HEK293 (cell line): ENCODE data around the gene FAM124A.

Experiments used
- CTCF ChIA-PET: fragments of 350-600 bp; formaldehyde crosslinking; extraction: SDS; loops from one replicate; lab custom pipeline; 2021; ENCODE audit warnings: antibody characterized with exemption; lab: Yijun Ruan, JAX
- POLR2A ChIA-PET: fragments of 300-600 bp; formaldehyde crosslinking; extraction: SDS; loops from one replicate; lab custom pipeline; 2020; ENCODE audit warnings: antibody characterized with exemption, inconsistent platforms; lab: Yijun Ruan, JAX
- H3K27ac ChIP-seq: fragments of 200-500 bp; sonication (Bioruptor generic); 2 replicates; pipeline ENCODE4 v1.5.1; 2014; ENCODE audit warnings: low read depth, low read length, control low read depth, inconsistent platforms; ENCODE audit errors: extremely low read depth
- H3K36me3 ChIP-seq, 2 experiments: fragments of 200-500 bp in 1 of 2; sonication (Bioruptor generic) in 1 of 2; 1 replicate in 1 of 2; 2 replicates in 1 of 2; pipeline ENCODE4 v1.5.1; 2014 to 2017; ENCODE audit warnings: inconsistent platforms in 2 of 2, low read length in 2 of 2; ENCODE audit not compliant: control insufficient read depth in 2 of 2, insufficient read depth in 1 of 2
- H3K4me1 ChIP-seq: fragments of 200-500 bp; sonication (Bioruptor generic); 2 replicates; pipeline ENCODE4 v1.5.1; 2014; ENCODE audit warnings: mild to moderate bottlenecking, low read length, inconsistent platforms; ENCODE audit not compliant: control insufficient read depth, insufficient read depth
- H3K4me3 ChIP-seq: 2 replicates; pipeline ENCODE4 v1.5.1; 2011; ENCODE audit warnings: low read depth, mild to moderate bottlenecking, control low read depth, low read length, moderate library complexity
- H3K9me3 ChIP-seq: fragments of 200-500 bp; sonication (Bioruptor generic); 2 replicates; pipeline ENCODE4 v1.5.1; 2014; ENCODE audit warnings: low read depth, low read length, inconsistent platforms; ENCODE audit not compliant: control insufficient read depth, insufficient read depth
- BCL11B ChIP-seq: fragments of 450-650 bp; formaldehyde crosslinking; IDR thresholded peaks from 2 replicates; pipeline ENCODE4 v1.5.1; 2016; ENCODE audit warnings: low read depth, missing biosample characterization, missing genetic modification characterization
- HOXC10 ChIP-seq: sonication (generic); formaldehyde crosslinking; IDR thresholded peaks from 2 replicates; pipeline ENCODE4 v1.8.1; 2023; ENCODE audit warnings: mild to moderate bottlenecking, missing genetic modification reagents
- KLF1 ChIP-seq: fragments of 450-650 bp; formaldehyde crosslinking; IDR thresholded peaks from 2 replicates; pipeline ENCODE4 v1.5.1; 2016; ENCODE audit warnings: missing biosample characterization, missing genetic modification characterization
- MEIS1 ChIP-seq: sonication (generic); formaldehyde crosslinking; IDR thresholded peaks from 2 replicates; pipeline ENCODE4 v1.8.1; 2022; ENCODE audit warnings: missing genetic modification reagents, mild to moderate bottlenecking, borderline replicate concordance
- PRDM4 ChIP-seq: fragments of 450-650 bp; formaldehyde crosslinking; IDR thresholded peaks from 2 replicates; pipeline ENCODE4 v1.5.1; 2017; ENCODE audit warnings: missing biosample characterization, missing genetic modification characterization
- RBAK ChIP-seq: fragments of 450-650 bp; formaldehyde crosslinking; IDR thresholded peaks from 2 replicates; pipeline ENCODE4 v1.5.1; 2016; ENCODE audit warnings: missing biosample characterization, missing genetic modification characterization
- ZBTB21 ChIP-seq: fragments of 450-650 bp; formaldehyde crosslinking; IDR thresholded peaks from 2 replicates; pipeline ENCODE4 v1.5.1; 2017; ENCODE audit warnings: missing biosample characterization, missing genetic modification characterization
- ZFP37 ChIP-seq: fragments of 450-650 bp; formaldehyde crosslinking; IDR thresholded peaks from 2 replicates; pipeline ENCODE4 v1.5.1; 2016; ENCODE audit warnings: missing biosample characterization, missing genetic modification characterization
- ZFP41 ChIP-seq: fragments of 450-650 bp; formaldehyde crosslinking; IDR thresholded peaks from 2 replicates; pipeline ENCODE4 v1.5.1; 2016; ENCODE audit warnings: missing biosample characterization, missing genetic modification characterization, borderline replicate concordance
- ZNF132 ChIP-seq: fragments of 450-650 bp; formaldehyde crosslinking; IDR thresholded peaks from 2 replicates; pipeline ENCODE4 v1.5.1; 2017; ENCODE audit warnings: missing biosample characterization, missing genetic modification characterization, borderline replicate concordance
- ZNF16 ChIP-seq: fragments of 450-650 bp; formaldehyde crosslinking; IDR thresholded peaks from 2 replicates; pipeline ENCODE4 v1.5.1; 2016; ENCODE audit warnings: low read depth, missing biosample characterization, missing genetic modification characterization
- ZNF174 ChIP-seq: fragments of 450-650 bp; formaldehyde crosslinking; IDR thresholded peaks from 2 replicates; pipeline ENCODE4 v1.5.0; 2017; ENCODE audit warnings: missing biosample characterization, mild to moderate bottlenecking, missing genetic modification characterization
- ZNF214 ChIP-seq: fragments of 450-650 bp; formaldehyde crosslinking; IDR thresholded peaks from 2 replicates; pipeline ENCODE4 v1.5.1; 2017; ENCODE audit warnings: missing biosample characterization, mild to moderate bottlenecking, missing genetic modification characterization, borderline replicate concordance
- ZNF248 ChIP-seq: fragments of 450-650 bp; formaldehyde crosslinking; IDR thresholded peaks from 2 replicates; pipeline ENCODE4 v1.5.1; 2017; ENCODE audit warnings: missing biosample characterization, missing genetic modification characterization
- ZNF292 ChIP-seq: fragments of 450-650 bp; formaldehyde crosslinking; IDR thresholded peaks from 2 replicates; pipeline ENCODE4 v1.5.1; 2016; ENCODE audit warnings: low read depth, missing biosample characterization, missing genetic modification characterization, borderline replicate concordance
- ZNF335 ChIP-seq: fragments of 450-650 bp; formaldehyde crosslinking; conservative IDR thresholded peaks from 2 replicates; pipeline ENCODE4 v1.5.1; 2016; ENCODE audit warnings: missing biosample characterization, missing genetic modification characterization
- ZNF37A ChIP-seq: fragments of 450-650 bp; IDR thresholded peaks from 2 replicates; pipeline ENCODE4 v1.5.1; 2018; ENCODE audit warnings: missing biosample characterization, missing genetic modification characterization
- ZNF391 ChIP-seq: fragments of 450-650 bp; formaldehyde crosslinking; IDR thresholded peaks from 2 replicates; pipeline ENCODE4 v1.5.1; 2016; ENCODE audit warnings: low read depth, missing biosample characterization, missing genetic modification characterization, borderline replicate concordance
- ZNF473 ChIP-seq: fragments of 450-650 bp; formaldehyde crosslinking; IDR thresholded peaks from 2 replicates; pipeline ENCODE4 v1.5.1; 2017; ENCODE audit warnings: missing biosample characterization, missing genetic modification characterization
- ZNF501 ChIP-seq: fragments of 450-650 bp; formaldehyde crosslinking; IDR thresholded peaks from 2 replicates; pipeline ENCODE4 v1.5.1; 2016; ENCODE audit warnings: missing biosample characterization, missing genetic modification characterization
- ZNF514 ChIP-seq: fragments of 450-650 bp; formaldehyde crosslinking; IDR thresholded peaks from 2 replicates; pipeline ENCODE4 v1.5.1; 2016; ENCODE audit warnings: missing biosample characterization, missing genetic modification characterization
- ZNF624 ChIP-seq: fragments of 450-650 bp; formaldehyde crosslinking; IDR thresholded peaks from 2 replicates; pipeline ENCODE4 v1.5.1; 2017; ENCODE audit warnings: missing biosample characterization, missing genetic modification characterization
- ZNF658 ChIP-seq: fragments of 450-650 bp; formaldehyde crosslinking; IDR thresholded peaks from 2 replicates; pipeline ENCODE4; 2016; ENCODE audit warnings: missing biosample characterization, missing genetic modification characterization
- ZNF692 ChIP-seq: fragments of 450-650 bp; formaldehyde crosslinking; IDR thresholded peaks from 2 replicates; pipeline ENCODE4 v1.5.1; 2016; ENCODE audit warnings: missing biosample characterization, missing genetic modification characterization
- ZSCAN18 ChIP-seq: fragments of 450-650 bp; formaldehyde crosslinking; IDR thresholded peaks from 2 replicates; pipeline ENCODE4 v1.5.1; 2016; ENCODE audit warnings: missing biosample characterization, missing genetic modification characterization
- ZSCAN30 ChIP-seq: fragments of 450-650 bp; IDR thresholded peaks from 2 replicates; pipeline ENCODE4 v1.5.1; 2018; ENCODE audit warnings: missing biosample characterization, mild to moderate bottlenecking, missing genetic modification characterization, moderate library complexity
- TF ChIP-seq, protein P1 (sequence below): fragments of 450-650 bp; formaldehyde crosslinking; IDR thresholded peaks from 2 replicates; pipeline ENCODE4; 2016; ENCODE audit warnings: missing biosample characterization, missing genetic modification characterization
- TF ChIP-seq, protein P2 (sequence below): fragments of 450-650 bp; formaldehyde crosslinking; conservative IDR thresholded peaks from 2 replicates; pipeline ENCODE4 v1.5.1; 2016; ENCODE audit warnings: low read depth, missing biosample characterization, missing genetic modification characterization

The FAM124A gene

GRCh38 chr13:51222686-51223559 lies 725 bp downstream of the FAM124A start:
- ChIA-PET POLR2A (no interaction called here), CTCF (interaction anchor here (0.6 to 2.3 kb wide), 4 partner anchors 17 to 575 kb away, joined by 4 to 14 read pairs (median 4); no protein-coding TSS in a partner anchor)
- Histone ChIP-seq H3K4me1 (no peaks in the 10 kb centered on the region), H3K9me3 (no peaks in the 10 kb centered on the region), H3K36me3 (no peaks in the 10 kb centered on the region), H3K27ac (peak overlapping the region; percentile 58; the same call in 1 of the 2 replicates), H3K4me3 (peak overlapping the region; percentile 72)
- no peak for TF ChIP-seq ZNF248 (tag by site-specific recombination)
- TF ChIP-seq ZNF624 (tag by site-specific recombination): no peak
- no peak for TF ChIP-seq ZNF132 (tag by site-specific recombination)
- TF ChIP-seq ZNF292 (tag by site-specific recombination): no peak
- TF ChIP-seq ZNF37A (tag by site-specific recombination): no peak
- no peak for TF ChIP-seq MEIS1 (CRISPR knock-in tag)
- no peak for TF ChIP-seq ZNF514 (tag by site-specific recombination)
- TF ChIP-seq RBAK (tag by site-specific recombination): no peak
- TF ChIP-seq PRDM4 (tag by site-specific recombination): no peak
- TF ChIP-seq ZNF692 (tag by site-specific recombination): no peak
- no peak for TF ChIP-seq ZNF174 (tag by site-specific recombination)
- TF ChIP-seq ZNF501 (tag by site-specific recombination): 0 out of 2 replicates have a peak, but pooled peaks have one; percentile 24
- no peak for TF ChIP-seq ZFP37
- no peak for TF ChIP-seq ZBTB21
- no peak for TF ChIP-seq ZFP41 (tag by site-specific recombination)
- TF ChIP-seq, protein P1, sequence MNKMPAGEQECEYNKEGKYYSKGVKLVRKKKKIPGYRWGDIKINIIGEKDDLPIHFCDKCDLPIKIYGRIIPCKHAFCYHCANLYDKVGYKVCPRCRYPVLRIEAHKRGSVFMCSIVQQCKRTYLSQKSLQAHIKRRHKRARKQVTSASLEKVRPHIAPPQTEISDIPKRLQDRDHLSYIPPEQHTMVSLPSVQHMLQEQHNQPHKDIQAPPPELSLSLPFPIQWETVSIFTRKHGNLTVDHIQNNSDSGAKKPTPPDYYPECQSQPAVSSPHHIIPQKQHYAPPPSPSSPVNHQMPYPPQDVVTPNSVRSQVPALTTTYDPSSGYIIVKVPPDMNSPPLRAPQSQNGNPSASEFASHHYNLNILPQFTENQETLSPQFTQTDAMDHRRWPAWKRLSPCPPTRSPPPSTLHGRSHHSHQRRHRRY (tag by site-specific recombination): no peak
- TF ChIP-seq, protein P2, sequence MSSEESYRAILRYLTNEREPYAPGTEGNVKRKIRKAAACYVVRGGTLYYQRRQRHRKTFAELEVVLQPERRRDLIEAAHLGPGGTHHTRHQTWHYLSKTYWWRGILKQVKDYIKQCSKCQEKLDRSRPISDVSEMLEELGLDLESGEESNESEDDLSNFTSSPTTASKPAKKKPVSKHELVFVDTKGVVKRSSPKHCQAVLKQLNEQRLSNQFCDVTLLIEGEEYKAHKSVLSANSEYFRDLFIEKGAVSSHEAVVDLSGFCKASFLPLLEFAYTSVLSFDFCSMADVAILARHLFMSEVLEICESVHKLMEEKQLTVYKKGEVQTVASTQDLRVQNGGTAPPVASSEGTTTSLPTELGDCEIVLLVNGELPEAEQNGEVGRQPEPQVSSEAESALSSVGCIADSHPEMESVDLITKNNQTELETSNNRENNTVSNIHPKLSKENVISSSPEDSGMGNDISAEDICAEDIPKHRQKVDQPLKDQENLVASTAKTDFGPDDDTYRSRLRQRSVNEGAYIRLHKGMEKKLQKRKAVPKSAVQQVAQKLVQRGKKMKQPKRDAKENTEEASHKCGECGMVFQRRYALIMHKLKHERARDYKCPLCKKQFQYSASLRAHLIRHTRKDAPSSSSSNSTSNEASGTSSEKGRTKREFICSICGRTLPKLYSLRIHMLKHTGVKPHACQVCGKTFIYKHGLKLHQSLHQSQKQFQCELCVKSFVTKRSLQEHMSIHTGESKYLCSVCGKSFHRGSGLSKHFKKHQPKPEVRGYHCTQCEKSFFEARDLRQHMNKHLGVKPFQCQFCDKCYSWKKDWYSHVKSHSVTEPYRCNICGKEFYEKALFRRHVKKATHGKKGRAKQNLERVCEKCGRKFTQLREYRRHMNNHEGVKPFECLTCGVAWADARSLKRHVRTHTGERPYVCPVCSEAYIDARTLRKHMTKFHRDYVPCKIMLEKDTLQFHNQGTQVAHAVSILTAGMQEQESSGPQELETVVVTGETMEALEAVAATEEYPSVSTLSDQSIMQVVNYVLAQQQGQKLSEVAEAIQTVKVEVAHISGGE: peak; percentile 87
- no peak for TF ChIP-seq ZNF658 (tag by site-specific recombination)
- no peak for TF ChIP-seq HOXC10 (CRISPR knock-in tag)
- no peak for TF ChIP-seq ZNF214 (tag by site-specific recombination)
- no peak for TF ChIP-seq ZSCAN18 (tag by site-specific recombination)
- no peak for TF ChIP-seq ZSCAN30 (tag by site-specific recombination)
- TF ChIP-seq ZNF16 (tag by site-specific recombination): no peak
- TF ChIP-seq BCL11B (tag by site-specific recombination): no peak
- no peak for TF ChIP-seq ZNF391 (tag by site-specific recombination)
- no peak for TF ChIP-seq KLF1 (tag by site-specific recombination)
- TF ChIP-seq ZNF473 (tag by site-specific recombination): no peak
- TF ChIP-seq ZNF335 (tag by site-specific recombination): peak; percentile 80
